DND-41 (cell line): ENCODE measurements around the gene KLHL3.

Experiments used
- ATAC-seq: fragments of 200-7000 bp; cut with Tn5 transposase; 3 replicates; pipeline ENCODE4 v1.9.1; 2021; ENCODE audit warnings: low read depth; ENCODE audit not compliant: insufficient read depth
- DNase-seq: peaks from one replicate; pipeline ENCODE4 v3.0.0-alpha.2; 2020
- H2AFZ ChIP-seq: 2 replicates; pipeline ENCODE4 v1.6.0; 2012; ENCODE audit warnings: low read depth, low read length
- H3K27ac ChIP-seq: 2 replicates; pipeline ENCODE4 v1.5.1; 2012; ENCODE audit warnings: low read length, inconsistent platforms
- H3K27me3 ChIP-seq: fragments of 200-600 bp; sonication (generic); 2 replicates; pipeline ENCODE4 v1.6.0; 2012; ENCODE audit warnings: low read length, mild to moderate bottlenecking, inconsistent platforms; ENCODE audit not compliant: insufficient read depth, poor library complexity
- H3K36me3 ChIP-seq: 2 replicates; pipeline ENCODE4 v1.5.1; 2012; ENCODE audit warnings: low read length, inconsistent platforms; ENCODE audit not compliant: insufficient read depth
- H3K4me1 ChIP-seq: 2 replicates; pipeline ENCODE4 v1.5.1; 2012; ENCODE audit warnings: mild to moderate bottlenecking, low read length; ENCODE audit not compliant: insufficient read depth
- H3K4me2 ChIP-seq: 2 replicates; pipeline ENCODE4 v1.6.0; 2012; ENCODE audit warnings: mild to moderate bottlenecking, moderate library complexity, low read length, inconsistent platforms; ENCODE audit not compliant: insufficient read depth
- H3K4me3 ChIP-seq, 2 experiments: fragments of 200-600 bp in 1 of 2; shearing (Covaris generic) in 1 of 2; 2 replicates each; pipeline ENCODE4 v1.5.1; 2012 to 2016; ENCODE audit warnings: inconsistent platforms in 2 of 2, low read length in 2 of 2, mild to moderate bottlenecking in 2 of 2, low read depth in 1 of 2, moderate library complexity in 1 of 2
- H3K79me2 ChIP-seq: 2 replicates; pipeline ENCODE4 v1.6.0; 2012; ENCODE audit warnings: low read length, inconsistent platforms; ENCODE audit not compliant: insufficient read depth
- H3K9ac ChIP-seq: 2 replicates; pipeline ENCODE4 v1.6.0; 2012; ENCODE audit warnings: low read depth, mild to moderate bottlenecking, inconsistent platforms, low read length, moderate library complexity
- H3K9me3 ChIP-seq: 2 replicates; pipeline ENCODE4 v1.5.1; 2012; ENCODE audit warnings: low read length, moderate library complexity, mild to moderate bottlenecking, inconsistent platforms; ENCODE audit not compliant: insufficient read depth, severe bottlenecking
- H4K20me1 ChIP-seq: 2 replicates; pipeline ENCODE4 v1.6.0; 2012; ENCODE audit warnings: low read length; ENCODE audit not compliant: insufficient read depth
- EZH2 ChIP-seq: IDR thresholded peaks from 3 replicates; pipeline ENCODE4 v1.6.1; 2012; ENCODE audit warnings: borderline replicate concordance, low read depth, mild to moderate bottlenecking, moderate library complexity, low read length, inconsistent platforms; ENCODE audit not compliant: severe bottlenecking
- TF ChIP-seq, protein P1 (sequence below): IDR thresholded peaks from 2 replicates; pipeline ENCODE4 v1.5.1; 2012; ENCODE audit warnings: borderline replicate concordance, low read length, moderate library complexity, mild to moderate bottlenecking; ENCODE audit not compliant: poor library complexity, severe bottlenecking; ENCODE audit errors: extremely low read depth

The KLHL3 gene

DNA sequence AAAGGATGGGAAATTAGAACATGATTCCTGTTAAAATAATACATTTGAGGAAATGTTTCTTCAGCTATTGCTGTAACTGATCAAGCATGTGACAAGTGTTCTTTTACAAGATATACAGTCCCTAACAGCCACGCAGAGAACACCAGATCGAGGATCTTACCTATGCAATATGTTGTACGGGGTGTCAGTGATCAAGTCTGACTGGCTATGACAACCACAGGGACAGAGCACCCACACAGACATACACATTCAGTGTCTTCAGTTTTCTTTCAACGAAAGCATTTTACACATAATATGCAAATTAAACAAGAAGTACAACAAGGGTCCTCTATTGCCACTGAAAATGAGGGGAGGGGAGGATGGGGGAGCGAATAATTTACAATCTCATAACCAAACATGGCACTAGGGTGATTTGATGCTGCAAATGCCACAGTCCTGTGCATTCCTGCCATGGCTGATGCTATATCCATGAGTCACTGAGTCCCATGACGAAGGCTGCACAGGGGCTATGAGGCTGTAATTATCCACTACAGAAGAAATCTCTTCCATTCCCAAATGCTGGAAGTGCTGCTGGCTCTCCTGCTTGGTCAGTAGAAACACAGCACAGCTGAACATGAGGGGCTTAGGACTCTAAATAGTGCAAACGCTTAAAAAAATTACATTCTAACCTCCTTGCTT lies 118.2 kb downstream of the KLHL3 start:
- Histone ChIP-seq H3K36me3 (no peaks in the 10 kb centered on the region), H3K27ac (no peak overlapping the region), H3K9ac (no peak overlapping the region), H3K27me3 (peaks cover under 1% of the 10 kb centered on the region), H4K20me1 (no peaks in the 10 kb centered on the region), H3K4me1 (no peaks in the 10 kb centered on the region), H3K4me2 (no peak overlapping the region), H2AFZ (no peak overlapping the region), H3K79me2 (no peaks in the 10 kb centered on the region), H3K9me3 (no peaks in the 10 kb centered on the region), H3K4me3 (no peak overlapping the region)
- ATAC-seq: no peak
- TF ChIP-seq, protein P1, sequence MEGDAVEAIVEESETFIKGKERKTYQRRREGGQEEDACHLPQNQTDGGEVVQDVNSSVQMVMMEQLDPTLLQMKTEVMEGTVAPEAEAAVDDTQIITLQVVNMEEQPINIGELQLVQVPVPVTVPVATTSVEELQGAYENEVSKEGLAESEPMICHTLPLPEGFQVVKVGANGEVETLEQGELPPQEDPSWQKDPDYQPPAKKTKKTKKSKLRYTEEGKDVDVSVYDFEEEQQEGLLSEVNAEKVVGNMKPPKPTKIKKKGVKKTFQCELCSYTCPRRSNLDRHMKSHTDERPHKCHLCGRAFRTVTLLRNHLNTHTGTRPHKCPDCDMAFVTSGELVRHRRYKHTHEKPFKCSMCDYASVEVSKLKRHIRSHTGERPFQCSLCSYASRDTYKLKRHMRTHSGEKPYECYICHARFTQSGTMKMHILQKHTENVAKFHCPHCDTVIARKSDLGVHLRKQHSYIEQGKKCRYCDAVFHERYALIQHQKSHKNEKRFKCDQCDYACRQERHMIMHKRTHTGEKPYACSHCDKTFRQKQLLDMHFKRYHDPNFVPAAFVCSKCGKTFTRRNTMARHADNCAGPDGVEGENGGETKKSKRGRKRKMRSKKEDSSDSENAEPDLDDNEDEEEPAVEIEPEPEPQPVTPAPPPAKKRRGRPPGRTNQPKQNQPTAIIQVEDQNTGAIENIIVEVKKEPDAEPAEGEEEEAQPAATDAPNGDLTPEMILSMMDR: no peak
- no peak for TF ChIP-seq EZH2
- DNase-seq: no peak

DNA sequence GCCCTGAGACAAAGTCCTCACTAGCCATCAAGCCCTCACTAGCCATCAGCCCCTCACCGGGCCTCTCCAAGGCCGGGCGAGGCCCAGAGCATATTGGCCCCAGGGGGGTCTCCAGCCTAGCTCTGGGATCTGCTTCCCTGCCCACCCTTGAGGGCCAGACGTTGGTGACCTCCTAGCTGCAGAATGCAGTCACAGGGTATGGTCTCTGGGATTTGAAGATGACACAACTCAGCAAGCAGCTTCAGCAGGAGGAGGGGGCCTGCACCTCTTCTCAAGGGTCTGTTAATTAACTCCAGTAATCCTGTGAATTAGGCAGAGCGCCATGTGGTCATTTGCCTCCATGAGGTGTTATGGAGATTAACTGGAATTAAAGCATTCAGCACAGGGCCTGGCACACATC lies 119.8 kb downstream of the KLHL3 start:
- Histone ChIP-seq H3K4me2 (no peak overlapping the region), H4K20me1 (no peaks in the 10 kb centered on the region), H2AFZ (no peak overlapping the region), H3K27ac (no peak overlapping the region), H3K9ac (no peak overlapping the region), H3K79me2 (no peaks in the 10 kb centered on the region), H3K27me3 (peaks cover 3% of the 10 kb centered on the region), H3K9me3 (no peaks in the 10 kb centered on the region), H3K4me1 (no peaks in the 10 kb centered on the region), H3K36me3 (no peaks in the 10 kb centered on the region), H3K4me3 (no peak overlapping the region)
- TF ChIP-seq EZH2: no peak
- TF ChIP-seq, protein P1: no peak
- ATAC-seq: no peak
- DNase-seq: no peak

DNA sequence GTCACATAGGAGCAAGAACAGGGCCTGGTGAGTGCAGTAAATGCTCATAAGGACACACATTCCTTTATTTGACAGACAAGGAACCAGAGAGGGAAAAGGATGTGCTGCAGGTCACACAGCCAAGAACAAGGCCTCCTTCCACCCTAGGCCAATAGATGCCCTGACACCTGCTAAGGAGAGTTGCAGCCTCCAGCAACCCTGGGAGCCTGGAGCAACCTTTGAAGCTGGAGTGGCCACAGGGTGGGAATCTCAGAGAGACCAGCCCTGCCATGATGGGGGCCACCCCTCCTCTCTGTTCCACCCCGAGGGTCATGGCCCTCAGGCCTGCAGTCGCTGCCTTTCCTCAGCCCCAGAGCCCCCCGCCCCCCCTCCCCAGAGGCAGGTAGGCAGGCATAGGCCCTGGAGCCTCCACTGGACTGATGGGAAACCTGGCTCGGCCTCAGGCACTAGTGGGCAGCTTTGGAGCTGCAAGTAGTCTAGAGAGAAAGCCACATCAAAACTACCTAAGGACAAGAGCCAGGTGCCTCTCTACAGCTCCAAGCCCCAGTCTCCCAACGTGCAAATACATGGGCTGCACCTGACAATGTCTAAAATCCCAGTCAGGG lies 120.6 kb downstream of the KLHL3 start:
- no peak for ATAC-seq

More for the DNA sequence above, 120.6 kb downstream of the KLHL3 start:
- Histone ChIP-seq H3K27ac (no peak overlapping the region), H3K4me3 (no peak overlapping the region), H3K4me2 (no peak overlapping the region), H3K9me3 (no peaks in the 10 kb centered on the region), H3K9ac (no peak overlapping the region), H3K4me1 (no peaks in the 10 kb centered on the region), H2AFZ (no peak overlapping the region), H3K36me3 (no peaks in the 10 kb centered on the region), H3K79me2 (no peaks in the 10 kb centered on the region), H3K27me3 (peaks cover 3% of the 10 kb centered on the region), H4K20me1 (no peaks in the 10 kb centered on the region)
- no peak for TF ChIP-seq EZH2
- TF ChIP-seq, protein P1: no peak
- DNase-seq: no peak
